ENCODE results near the gene PIEZO1.

Gene PIEZO1

DNA sequence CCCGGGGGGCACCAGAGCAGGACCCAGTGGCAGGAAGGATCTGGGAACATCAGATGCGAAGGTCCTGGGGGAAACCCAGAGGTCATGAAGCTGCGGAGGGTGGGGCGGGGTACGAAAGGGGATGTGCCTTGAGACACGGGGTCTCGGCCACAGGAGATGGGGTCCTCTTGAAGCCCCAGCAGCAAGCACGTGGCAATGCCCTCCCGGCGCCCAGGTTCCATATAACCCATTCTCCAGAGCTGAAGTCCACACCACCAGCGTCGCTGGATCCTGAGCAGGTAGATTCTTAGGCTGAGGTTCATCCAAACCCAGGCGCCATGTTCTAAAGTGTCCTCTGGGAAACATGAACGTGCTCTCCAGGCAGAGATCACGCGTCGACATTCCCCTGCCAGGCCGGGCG is 20.9 kb downstream of the PIEZO1 start:
- Histone ChIP-seq H3K79me2 (ENCODE audit: control insufficient read depth, low read length) (peaks cover 100% of the 10 kb centered on the region), H3K4me1 (ENCODE audit: control insufficient read depth, low read length) (peaks cover 8% of the 10 kb centered on the region), H3K4me2 (ENCODE audit: low read length) (no peak overlapping the region), H3K27me3 (ENCODE audit: control insufficient read depth, low read length) (no peaks in the 10 kb centered on the region), H3K9me2 (replicated peaks; ENCODE audit: control insufficient read depth, low read length) (no peaks in the 10 kb centered on the region), H3F3A (ENCODE audit: control insufficient read depth, insufficient read depth) (no peaks in the 10 kb centered on the region), H3K4me3 (ENCODE audit: low read length) (no peak overlapping the region), H3K36me3 (ENCODE audit: control insufficient read depth, low read length) (peaks cover 27% of the 10 kb centered on the region; the same call in 1 of the 2 replicates), H3K27ac (ENCODE audit: low read depth, low read length) (no peak overlapping the region), H4K20me1 (ENCODE audit: control insufficient read depth, insufficient read depth, low read depth, low read length) (peaks cover 21% of the 10 kb centered on the region; the same call in 1 of the 2 replicates), H3K9me3 (ENCODE audit: control insufficient read depth, insufficient read depth, low read length) (no peaks in the 10 kb centered on the region)
- TF ChIP-seq EZH2phosphoT487 (IDR thresholded peaks at IDR 0.05; ENCODE audit: borderline replicate concordance, low read length), result no peak
- TF ChIP-seq, protein P1, sequence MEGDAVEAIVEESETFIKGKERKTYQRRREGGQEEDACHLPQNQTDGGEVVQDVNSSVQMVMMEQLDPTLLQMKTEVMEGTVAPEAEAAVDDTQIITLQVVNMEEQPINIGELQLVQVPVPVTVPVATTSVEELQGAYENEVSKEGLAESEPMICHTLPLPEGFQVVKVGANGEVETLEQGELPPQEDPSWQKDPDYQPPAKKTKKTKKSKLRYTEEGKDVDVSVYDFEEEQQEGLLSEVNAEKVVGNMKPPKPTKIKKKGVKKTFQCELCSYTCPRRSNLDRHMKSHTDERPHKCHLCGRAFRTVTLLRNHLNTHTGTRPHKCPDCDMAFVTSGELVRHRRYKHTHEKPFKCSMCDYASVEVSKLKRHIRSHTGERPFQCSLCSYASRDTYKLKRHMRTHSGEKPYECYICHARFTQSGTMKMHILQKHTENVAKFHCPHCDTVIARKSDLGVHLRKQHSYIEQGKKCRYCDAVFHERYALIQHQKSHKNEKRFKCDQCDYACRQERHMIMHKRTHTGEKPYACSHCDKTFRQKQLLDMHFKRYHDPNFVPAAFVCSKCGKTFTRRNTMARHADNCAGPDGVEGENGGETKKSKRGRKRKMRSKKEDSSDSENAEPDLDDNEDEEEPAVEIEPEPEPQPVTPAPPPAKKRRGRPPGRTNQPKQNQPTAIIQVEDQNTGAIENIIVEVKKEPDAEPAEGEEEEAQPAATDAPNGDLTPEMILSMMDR (IDR thresholded peaks at IDR 0.05; ENCODE audit: low read depth, low read length, poor library complexity, severe bottlenecking), result no peak

DNA sequence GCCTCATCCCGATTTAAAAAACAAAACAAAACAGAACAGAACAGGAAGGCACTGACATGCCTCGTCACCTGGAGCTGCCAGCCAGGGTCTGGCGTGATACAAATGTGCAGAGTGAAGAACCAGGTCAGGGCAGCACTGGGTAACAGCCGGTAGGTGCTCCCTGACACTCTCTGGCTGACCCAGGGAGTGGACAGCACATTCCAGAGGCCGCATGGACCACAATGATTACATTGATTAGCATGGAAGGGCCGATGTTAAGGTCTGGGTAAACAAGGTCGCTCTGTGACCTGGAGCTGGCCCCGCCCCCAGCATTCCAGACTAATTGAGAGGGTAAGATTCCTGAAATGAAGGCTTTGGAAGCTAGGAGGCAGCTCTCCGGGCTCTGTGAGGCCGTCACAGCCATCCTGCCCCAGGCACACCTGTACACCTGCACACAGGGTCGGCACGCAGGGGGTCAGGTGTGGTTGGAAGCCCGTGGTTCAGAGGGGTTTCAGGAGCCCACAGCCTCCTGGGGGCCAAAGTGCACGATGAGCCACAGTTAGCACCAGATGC is 21.4 kb downstream of the PIEZO1 start:
- no peaks in the 10 kb centered on the region for H3K9me3 ChIP-seq (ENCODE audit: control insufficient read depth, insufficient read depth, low read length)
- peaks cover 21% of the 10 kb centered on the region; the same call in 1 of the 2 replicates for H4K20me1 ChIP-seq (ENCODE audit: control insufficient read depth, insufficient read depth, low read depth, low read length)
- H3K27me3 ChIP-seq (ENCODE audit: control insufficient read depth, low read length), result no peaks in the 10 kb centered on the region
- H3K4me2 ChIP-seq (ENCODE audit: low read length), result no peak overlapping the region
- peaks cover 28% of the 10 kb centered on the region for H3K36me3 ChIP-seq (ENCODE audit: control insufficient read depth, low read length)
- no peak overlapping the region for H3K27ac ChIP-seq (ENCODE audit: low read depth, low read length)
- no peak overlapping the region for H3K4me3 ChIP-seq (ENCODE audit: low read length)
- H3K4me1 ChIP-seq (ENCODE audit: control insufficient read depth, low read length), result peaks cover 8% of the 10 kb centered on the region
- TF ChIP-seq, protein P1 (IDR thresholded peaks at IDR 0.05; ENCODE audit: low read depth, low read length, poor library complexity, severe bottlenecking), result no peak
- TF ChIP-seq EZH2phosphoT487 (IDR thresholded peaks at IDR 0.05; ENCODE audit: borderline replicate concordance, low read length), result no peak
- no peaks in the 10 kb centered on the region for H3K9me2 ChIP-seq (replicated peaks; ENCODE audit: control insufficient read depth, low read length)
- peaks cover 100% of the 10 kb centered on the region for H3K79me2 ChIP-seq (ENCODE audit: control insufficient read depth, low read length)
- no peaks in the 10 kb centered on the region for H3F3A ChIP-seq (ENCODE audit: control insufficient read depth, insufficient read depth)

DNA sequence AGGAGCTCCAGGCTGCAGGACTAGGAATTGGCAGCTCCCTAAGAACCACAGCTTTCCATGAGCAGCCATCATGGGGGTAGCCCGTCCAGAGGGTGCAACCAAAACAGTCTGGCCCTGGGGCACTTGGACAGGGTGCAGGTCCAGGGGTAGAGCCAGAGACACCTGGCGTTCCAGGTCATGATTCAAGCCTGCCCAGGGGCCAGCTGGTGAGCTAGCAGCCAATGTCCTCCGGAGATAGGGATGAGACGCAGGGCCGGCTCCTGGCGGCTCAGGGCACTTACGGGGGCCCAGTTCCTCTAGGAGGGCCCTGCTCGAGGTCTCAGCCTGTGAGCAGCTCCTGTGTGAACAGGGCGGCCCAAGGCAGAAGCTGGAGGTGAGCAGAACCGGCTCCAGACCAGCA is 22.1 kb downstream of the PIEZO1 start:
- H3K27ac ChIP-seq (ENCODE audit: low read depth, low read length), result no peak overlapping the region
- no peaks in the 10 kb centered on the region for H3K27me3 ChIP-seq (ENCODE audit: control insufficient read depth, low read length)
- H3K79me2 ChIP-seq (ENCODE audit: control insufficient read depth, low read length), result peaks cover 100% of the 10 kb centered on the region
- no peaks in the 10 kb centered on the region for H3F3A ChIP-seq (ENCODE audit: control insufficient read depth, insufficient read depth)
- no peaks in the 10 kb centered on the region for H3K9me3 ChIP-seq (ENCODE audit: control insufficient read depth, insufficient read depth, low read length)
- no peak overlapping the region for H3K4me2 ChIP-seq (ENCODE audit: low read length)
- H4K20me1 ChIP-seq (ENCODE audit: control insufficient read depth, insufficient read depth, low read depth, low read length), result peaks cover 28% of the 10 kb centered on the region; the same call in 1 of the 2 replicates
- no peak overlapping the region for H3K4me3 ChIP-seq (ENCODE audit: low read length)
- H3K36me3 ChIP-seq (ENCODE audit: control insufficient read depth, low read length), result peaks cover 30% of the 10 kb centered on the region
- TF ChIP-seq, protein P1 (IDR thresholded peaks at IDR 0.05; ENCODE audit: low read depth, low read length, poor library complexity, severe bottlenecking), result no peak
- TF ChIP-seq EZH2phosphoT487 (IDR thresholded peaks at IDR 0.05; ENCODE audit: borderline replicate concordance, low read length), result no peak
- no peaks in the 10 kb centered on the region for H3K9me2 ChIP-seq (replicated peaks; ENCODE audit: control insufficient read depth, low read length)
- H3K4me1 ChIP-seq (ENCODE audit: control insufficient read depth, low read length), result peaks cover 7% of the 10 kb centered on the region

Measured in DOHH2 (cell line).